ENCODE results near the gene BLTP1. TPM values are rescaled to one million over a fixed set of nuclear protein-coding genes. Genes with fewer than 3 reads are reported as not detected.

The BLTP1 gene
- total RNA-seq, 2 donors from 2014 or later: 53.6 to 116 TPM

- intact Hi-C loops (cut with DNase I): no loop called here
- 78% methylated on average over 3 of the region's 3 CpGs for WGBS
- Histone ChIP-seq H3K9me3 (no peaks in the 10 kb centered on the region), H3K36me3 (no peaks in the 10 kb centered on the region), H3K4me3 (no peak overlapping the region), H3K27me3 (replicated peaks; ENCODE audit: insufficient read depth) (no peaks in the 10 kb centered on the region), H3K27ac (no peak overlapping the region), H3K4me1 (replicated peaks) (no peaks in the 10 kb centered on the region)
- no peak for DNase-seq (ENCODE audit: low spot score)
- TF ChIP-seq POLR2A (IDR thresholded peaks at IDR 0.05) (no peak), POLR2AphosphoS5 (IDR thresholded peaks at IDR 0.05) (no peak)
- TF ChIP-seq, protein P1, sequence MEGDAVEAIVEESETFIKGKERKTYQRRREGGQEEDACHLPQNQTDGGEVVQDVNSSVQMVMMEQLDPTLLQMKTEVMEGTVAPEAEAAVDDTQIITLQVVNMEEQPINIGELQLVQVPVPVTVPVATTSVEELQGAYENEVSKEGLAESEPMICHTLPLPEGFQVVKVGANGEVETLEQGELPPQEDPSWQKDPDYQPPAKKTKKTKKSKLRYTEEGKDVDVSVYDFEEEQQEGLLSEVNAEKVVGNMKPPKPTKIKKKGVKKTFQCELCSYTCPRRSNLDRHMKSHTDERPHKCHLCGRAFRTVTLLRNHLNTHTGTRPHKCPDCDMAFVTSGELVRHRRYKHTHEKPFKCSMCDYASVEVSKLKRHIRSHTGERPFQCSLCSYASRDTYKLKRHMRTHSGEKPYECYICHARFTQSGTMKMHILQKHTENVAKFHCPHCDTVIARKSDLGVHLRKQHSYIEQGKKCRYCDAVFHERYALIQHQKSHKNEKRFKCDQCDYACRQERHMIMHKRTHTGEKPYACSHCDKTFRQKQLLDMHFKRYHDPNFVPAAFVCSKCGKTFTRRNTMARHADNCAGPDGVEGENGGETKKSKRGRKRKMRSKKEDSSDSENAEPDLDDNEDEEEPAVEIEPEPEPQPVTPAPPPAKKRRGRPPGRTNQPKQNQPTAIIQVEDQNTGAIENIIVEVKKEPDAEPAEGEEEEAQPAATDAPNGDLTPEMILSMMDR (IDR thresholded peaks at IDR 0.05): no peak
Measured at GRCh38 chr4:122163301-122163700, 11.2 kb downstream of the BLTP1 start.

- TF ChIP-seq POLR2AphosphoS5 (IDR thresholded peaks at IDR 0.05): no peak
- TF ChIP-seq, protein P1 (IDR thresholded peaks at IDR 0.05): no peak
- TF ChIP-seq POLR2A (IDR thresholded peaks at IDR 0.05): no peak
- intact Hi-C loops (cut with DNase I): no loop called here
- WGBS: 93% methylated on average over 1 of the region's 1 CpG
Measured at GRCh38 chr4:122163767-122164166, 11.6 kb downstream of the BLTP1 start.

GRCh38 chr4:122167369-122167768 is 15.2 kb downstream of the BLTP1 start:
- no peak for DNase-seq (ENCODE audit: low spot score)
- TF ChIP-seq POLR2AphosphoS5 (IDR thresholded peaks at IDR 0.05) (no peak), POLR2A (IDR thresholded peaks at IDR 0.05) (no peak)
- TF ChIP-seq, protein P1 (IDR thresholded peaks at IDR 0.05): no peak
- Histone ChIP-seq H3K9me3 (no peaks in the 10 kb centered on the region), H3K27me3 (replicated peaks; ENCODE audit: insufficient read depth) (no peaks in the 10 kb centered on the region), H3K36me3 (no peaks in the 10 kb centered on the region), H3K4me1 (replicated peaks) (no peaks in the 10 kb centered on the region), H3K4me3 (no peak overlapping the region), H3K27ac (no peak overlapping the region)
- intact Hi-C loops (cut with DNase I): no loop called here
- WGBS: 87% methylated on average over 4 of the region's 4 CpGs

More at GRCh38 chr4:122163767-122164166, 11.6 kb downstream of the BLTP1 start:
- Histone ChIP-seq H3K36me3 (no peaks in the 10 kb centered on the region), H3K9me3 (no peaks in the 10 kb centered on the region), H3K4me3 (no peak overlapping the region), H3K27ac (no peak overlapping the region), H3K4me1 (replicated peaks) (no peaks in the 10 kb centered on the region), H3K27me3 (replicated peaks; ENCODE audit: insufficient read depth) (no peaks in the 10 kb centered on the region)
- DNase-seq (ENCODE audit: low spot score): no peak

- Histone ChIP-seq H3K9me3 (no peaks in the 10 kb centered on the region), H3K4me1 (replicated peaks) (no peaks in the 10 kb centered on the region), H3K27me3 (replicated peaks; ENCODE audit: insufficient read depth) (no peaks in the 10 kb centered on the region), H3K27ac (no peak overlapping the region), H3K4me3 (no peak overlapping the region), H3K36me3 (no peaks in the 10 kb centered on the region)
- TF ChIP-seq POLR2A (IDR thresholded peaks at IDR 0.05): no peak
- TF ChIP-seq, protein P1 (IDR thresholded peaks at IDR 0.05): no peak
- TF ChIP-seq POLR2AphosphoS5 (IDR thresholded peaks at IDR 0.05): no peak
- WGBS: 33% methylated on average over 1 of the region's 1 CpG
- intact Hi-C loops (cut with DNase I): no loop called here
- DNase-seq (ENCODE audit: low spot score): no peak
Measured at GRCh38 chr4:122170775-122171174, 18.6 kb downstream of the BLTP1 start.

GRCh38 chr4:122171323-122171722 is 19.2 kb downstream of the BLTP1 start:
- Histone ChIP-seq H3K27ac (no peak overlapping the region), H3K4me3 (no peak overlapping the region), H3K4me1 (replicated peaks) (no peaks in the 10 kb centered on the region), H3K9me3 (no peaks in the 10 kb centered on the region), H3K36me3 (no peaks in the 10 kb centered on the region), H3K27me3 (replicated peaks; ENCODE audit: insufficient read depth) (no peaks in the 10 kb centered on the region)
- no peak for DNase-seq (ENCODE audit: low spot score)
- intact Hi-C loops (cut with DNase I): no loop called here
- TF ChIP-seq POLR2A (IDR thresholded peaks at IDR 0.05) (no peak), POLR2AphosphoS5 (IDR thresholded peaks at IDR 0.05) (no peak)
- TF ChIP-seq, protein P1 (IDR thresholded peaks at IDR 0.05): no peak
